ENCODE results near the gene C1QTNF8.

- no peak for TF ChIP-seq CTCF (IDR thresholded peaks at IDR 0.05)
- no peak for TF ChIP-seq POLR2A (IDR thresholded peaks at IDR 0.05)
Measured at GRCh38 chr16:1140582-1141162, 44.6 kb upstream of the C1QTNF8 start.
